HT1080 (cell line): ENCODE results near the gene LMO4. TPM values are rescaled to one million over a fixed set of nuclear protein-coding genes. Genes with fewer than 3 reads are reported as not detected.

Experiments
- DNase-seq: peaks from one replicate; pipeline ENCODE4 v3.0.0-alpha.2; 2015; ENCODE audit warnings: low read depth
- polyA plus RNA-seq, 2 experiments: library from polyadenylated mRNA; depleted of rRNA; stranded (reverse); fragments of >200 nt; gene quantifications; 2 replicates each; pipeline ENCODE4 v1.2.3, GENCODE V29; 2015
- total RNA-seq: library from RNA; depleted of rRNA; stranded (reverse); fragments of >200 nt; shearing (Covaris generic); gene quantifications from 2 replicates; pipeline ENCODE4 v1.2.3, GENCODE V29; 2014; rRNA removed

Gene LMO4
- total RNA-seq = 30.6 and 32.6 TPM in 2 replicates
- 67.2 and 69.6 TPM in 2 replicates for polyA plus RNA-seq (2015; cell fraction: cytosol; rRNA removed)
- 42.5 and 47.0 TPM in 2 replicates for polyA plus RNA-seq (2015; cell fraction: nucleus; rRNA removed)

- peak; percentile 97 for DNase-seq
Observed at GRCh38 chr1:87328272-87329050, at the start of gene LMO4. TSS of gene LMO4 (plus strand) at chr1:87328880. CDS start at chr1:87332016, 3,136 bp downstream.

- no peak for DNase-seq
Observed at GRCh38 chr1:87279536-87279875, 49.2 kb upstream of the LMO4 start.

DNA sequence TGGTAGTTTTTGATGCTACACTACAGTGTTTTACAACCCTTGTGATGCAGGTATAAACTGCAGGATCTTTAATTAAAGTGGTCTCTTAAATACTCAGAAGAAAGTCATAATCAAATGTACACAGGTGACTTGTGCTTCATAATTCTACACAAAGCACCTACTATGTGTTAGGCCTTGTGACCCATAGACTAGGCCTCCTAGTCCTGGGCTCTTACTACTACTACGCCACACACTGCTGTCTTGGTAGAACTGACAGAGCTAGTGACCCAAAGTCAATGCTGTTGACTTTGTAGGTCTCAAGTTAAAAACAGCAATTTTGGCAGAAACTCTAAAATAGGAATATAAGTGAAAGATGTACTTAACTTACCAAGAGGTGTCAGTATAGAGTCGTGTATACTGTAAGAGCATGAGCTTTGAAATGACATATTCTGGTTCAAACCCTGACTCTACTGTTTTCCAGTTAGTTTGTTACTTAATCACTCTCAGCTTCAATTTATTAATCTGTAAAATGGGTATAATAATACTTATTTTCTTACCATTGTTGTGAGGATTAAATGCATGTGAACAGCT, 48.6 kb upstream of the LMO4 start:
- DNase-seq = no peak

GRCh38 chr1:87284456-87285240, 44.0 kb upstream of the LMO4 start:
- DNase-seq = no peak

- no peak for DNase-seq
Observed at GRCh38 chr1:87291107-87291506, 37.6 kb upstream of the LMO4 start.

DNA sequence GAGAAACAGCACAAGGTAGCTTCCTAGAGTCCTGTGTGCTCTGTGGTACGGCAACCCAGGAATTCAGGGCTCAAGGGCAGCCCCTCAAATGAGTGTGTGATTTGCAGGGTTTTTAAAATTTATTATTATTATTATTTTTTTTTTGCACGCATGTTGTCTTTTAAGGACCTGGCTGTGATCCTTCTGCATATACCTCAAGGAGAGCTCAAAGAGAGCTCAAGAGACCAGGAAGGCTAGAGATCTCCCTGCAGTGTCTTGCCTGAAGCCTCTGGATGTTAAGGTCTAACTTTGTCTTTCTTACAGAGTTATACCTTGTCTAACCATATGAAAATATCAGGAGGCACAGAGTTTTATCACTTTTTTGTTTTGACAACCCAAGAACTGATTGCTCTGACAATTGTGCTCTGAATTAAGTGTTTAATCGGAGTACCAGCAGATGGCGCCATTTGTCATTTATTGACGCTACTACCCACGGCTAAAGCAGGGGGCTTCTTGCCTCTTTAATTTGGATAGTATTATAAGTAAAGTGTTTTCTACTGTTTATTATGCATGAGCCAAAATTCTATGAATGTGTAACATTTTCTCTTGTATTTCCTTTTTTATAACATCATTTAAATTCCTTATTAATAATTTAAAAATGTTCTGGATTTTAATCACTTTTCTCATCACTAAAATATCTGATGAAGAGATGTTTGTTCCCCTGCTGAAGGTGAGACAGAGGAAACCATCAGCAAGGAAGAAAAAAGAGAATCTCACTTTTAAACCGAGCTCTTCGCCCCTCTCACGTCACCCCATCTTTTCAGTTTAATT, 35.8 kb upstream of the LMO4 start:
- peak; percentile 46 for DNase-seq

GRCh38 chr1:87294633-87295032, 34.0 kb upstream of the LMO4 start:
- DNase-seq = no peak

DNA sequence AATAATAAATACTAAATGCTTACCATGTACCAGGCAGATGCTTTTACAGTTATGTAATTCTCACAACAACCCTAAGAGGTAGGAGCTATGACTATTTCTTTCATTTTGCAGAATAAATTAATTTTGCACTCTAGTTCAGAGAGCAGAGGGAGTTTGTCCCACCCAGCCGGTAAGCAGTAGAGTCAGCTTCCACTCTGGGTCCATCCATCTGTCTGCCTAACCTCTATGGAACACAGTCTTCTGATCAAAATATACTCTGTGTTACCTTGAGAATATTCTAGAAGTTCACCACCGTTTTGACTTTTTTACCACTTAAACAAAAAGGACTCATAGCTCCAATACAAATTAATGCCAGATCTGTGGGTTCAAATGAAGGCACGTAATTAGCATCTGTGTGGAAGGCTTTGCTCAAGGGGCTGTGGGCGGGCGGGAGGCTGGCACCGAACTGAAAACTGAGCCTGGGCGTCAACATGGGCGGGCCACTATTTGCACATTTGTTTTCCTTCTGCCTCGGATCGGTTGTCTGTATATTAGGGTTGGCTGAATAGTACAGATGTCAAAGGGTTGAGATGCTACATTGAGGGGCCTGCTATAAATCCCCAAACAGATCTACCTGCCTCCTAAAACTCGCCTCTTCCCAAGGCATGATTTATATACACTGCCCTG, 33.1 kb upstream of the LMO4 start:
- no peak for DNase-seq

GRCh38 chr1:87296206-87296605, 32.5 kb upstream of the LMO4 start:
- no peak for DNase-seq

- DNase-seq = no peak
Observed at GRCh38 chr1:87299661-87300060, 29.0 kb upstream of the LMO4 start.

DNA sequence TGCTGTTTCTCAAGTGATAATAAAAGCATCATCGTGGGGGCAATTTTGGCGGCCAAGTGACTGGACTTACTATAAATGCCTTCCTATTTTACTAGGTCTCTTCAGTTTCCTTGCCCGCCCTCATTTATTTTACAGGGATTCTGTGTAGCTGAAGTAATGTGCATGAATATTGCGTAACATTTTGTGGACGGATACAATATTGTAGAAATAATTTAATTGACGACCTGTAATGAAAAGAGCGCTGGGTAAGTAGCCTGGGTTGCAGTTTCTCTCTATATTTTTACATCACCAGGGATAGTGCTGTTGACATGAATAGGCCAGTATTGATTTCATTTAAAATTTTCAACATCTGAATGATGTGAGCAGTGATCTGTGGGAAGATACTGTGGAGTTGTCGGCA, 28.1 kb upstream of the LMO4 start:
- no peak for DNase-seq

DNA sequence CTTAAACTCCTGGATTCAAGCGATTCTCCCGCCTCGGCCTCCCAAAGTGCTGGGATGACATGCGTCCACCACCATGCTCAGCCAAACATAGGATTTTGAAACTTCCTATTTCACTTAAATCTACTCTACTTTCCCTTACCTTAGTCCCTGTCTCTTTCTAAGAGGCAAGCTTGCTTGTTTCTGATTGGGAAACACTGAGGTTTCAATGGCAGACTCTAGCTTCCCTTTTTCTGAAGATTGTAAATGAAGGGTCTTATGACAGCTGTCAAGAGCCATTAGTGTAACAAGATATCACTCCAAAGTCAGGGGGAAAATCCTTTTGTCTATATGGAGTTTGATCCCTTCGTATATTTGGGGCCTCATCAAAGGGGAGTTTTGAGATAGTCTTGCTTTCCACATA, 23.5 kb upstream of the LMO4 start:
- no peak for DNase-seq

DNA sequence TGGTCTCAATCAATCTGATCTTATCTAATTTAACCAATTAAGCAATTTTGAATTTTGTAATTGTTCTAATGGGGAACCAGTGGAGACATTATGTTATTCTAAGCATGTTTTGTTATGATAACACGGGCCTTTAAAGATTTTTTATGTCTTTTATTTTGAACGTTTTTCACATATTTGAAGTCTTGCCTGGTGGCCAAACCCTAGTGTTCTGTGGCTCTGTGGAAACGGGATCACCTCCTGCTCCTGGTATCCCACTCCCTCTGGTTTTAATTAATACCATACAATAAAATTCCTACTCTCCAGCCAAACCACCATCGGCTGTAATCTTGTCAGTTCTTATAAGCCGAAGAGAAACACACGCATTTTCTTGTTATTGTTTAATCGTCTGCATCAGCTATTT, 22.9 kb upstream of the LMO4 start:
- no peak for DNase-seq

GRCh38 chr1:87307306-87307705, 21.4 kb upstream of the LMO4 start:
- no peak for DNase-seq

GRCh38 chr1:87307931-87308330, 20.7 kb upstream of the LMO4 start:
- DNase-seq = no peak

GRCh38 chr1:87314091-87314490, 14.6 kb upstream of the LMO4 start:
- no peak for DNase-seq

- no peak for DNase-seq
Observed at GRCh38 chr1:87318056-87318650, 10.5 kb upstream of the LMO4 start.

- DNase-seq = no peak
Observed at GRCh38 chr1:87318806-87319205, 9.9 kb upstream of the LMO4 start.

GRCh38 chr1:87325982-87326738, 2.5 kb upstream of the LMO4 start:
- DNase-seq = peak; percentile 45
